Measurements from ENCODE around the gene LRRC4C. TPM values are rescaled to one million over a fixed set of nuclear protein-coding genes. Genes with fewer than 3 reads are reported as not detected.
"Not testable (repeated sequence)": the region's sequence is repeated elsewhere in the genome, so short reads cannot be mapped to it uniquely, and the experiment has no call there.

LRRC4C gene
- total RNA-seq, 6 experiments from 2014 or later, result not detected

GRCh38 chr11:40179541-40179940 lies 1279.9 kb downstream of the LRRC4C start:
- no peak overlapping the region for H3K4me3 Mint-ChIP-seq
- no peaks in the 10 kb centered on the region for H3K36me3 Mint-ChIP-seq (ENCODE audit: low read depth)
- no peak overlapping the region for H3K27ac Mint-ChIP-seq
- H3K9me3 Mint-ChIP-seq, result peaks cover 24% of the 10 kb centered on the region
- no peaks in the 10 kb centered on the region for H3K4me1 Mint-ChIP-seq (ENCODE audit: low read depth)
- TF ChIP-seq CTCF (IDR thresholded peaks at IDR 0.05), result no peak
- no peaks in the 10 kb centered on the region for H3K27me3 Mint-ChIP-seq (ENCODE audit: insufficient read depth)
- DNase-seq, result no peak

- Mint-ChIP-seq H3K27ac (no peak overlapping the region), H3K36me3 (ENCODE audit: low read depth) (no peaks in the 10 kb centered on the region), H3K27me3 (ENCODE audit: insufficient read depth) (no peaks in the 10 kb centered on the region), H3K4me3 (no peak overlapping the region), H3K9me3 (peaks cover 27% of the 10 kb centered on the region), H3K4me1 (ENCODE audit: low read depth) (no peaks in the 10 kb centered on the region)
- DNase-seq, result no peak
- TF ChIP-seq CTCF (IDR thresholded peaks at IDR 0.05), result no peak
Measured at GRCh38 chr11:40178470-40178869, 1281.0 kb downstream of the LRRC4C start.

- DNase-seq, result no peak
- Mint-ChIP-seq H3K9me3 (peaks cover 27% of the 10 kb centered on the region), H3K36me3 (ENCODE audit: low read depth) (no peaks in the 10 kb centered on the region), H3K4me3 (no peak overlapping the region), H3K27me3 (ENCODE audit: insufficient read depth) (no peaks in the 10 kb centered on the region), H3K27ac (no peak overlapping the region), H3K4me1 (ENCODE audit: low read depth) (no peaks in the 10 kb centered on the region)
- TF ChIP-seq CTCF (IDR thresholded peaks at IDR 0.05), result no peak
Measured at GRCh38 chr11:40175980-40176379, 1283.5 kb downstream of the LRRC4C start.

GRCh38 chr11:40170078-40170477 lies 1289.4 kb downstream of the LRRC4C start:
- H3K36me3 Mint-ChIP-seq (ENCODE audit: low read depth), result no peaks in the 10 kb centered on the region
- H3K27me3 Mint-ChIP-seq (ENCODE audit: insufficient read depth), result no peaks in the 10 kb centered on the region
- H3K4me1 Mint-ChIP-seq (ENCODE audit: low read depth), result no peaks in the 10 kb centered on the region
- H3K4me3 Mint-ChIP-seq, result no peak overlapping the region
- DNase-seq, result no peak
- no peak for TF ChIP-seq CTCF (IDR thresholded peaks at IDR 0.05)
- peaks cover 29% of the 10 kb centered on the region for H3K9me3 Mint-ChIP-seq
- H3K27ac Mint-ChIP-seq, result no peak overlapping the region

- Mint-ChIP-seq H3K4me1 (ENCODE audit: low read depth) (no peaks in the 10 kb centered on the region), H3K27me3 (ENCODE audit: insufficient read depth) (no peaks in the 10 kb centered on the region), H3K4me3 (no peak overlapping the region), H3K27ac (no peak overlapping the region), H3K9me3 (peaks cover 23% of the 10 kb centered on the region), H3K36me3 (ENCODE audit: low read depth) (no peaks in the 10 kb centered on the region)
- no peak for TF ChIP-seq CTCF (IDR thresholded peaks at IDR 0.05)
- DNase-seq, result no peak
Measured at GRCh38 chr11:40168414-40168813, 1291.0 kb downstream of the LRRC4C start.

- H3K9me3 Mint-ChIP-seq, result peaks cover 23% of the 10 kb centered on the region
- H3K27me3 Mint-ChIP-seq (ENCODE audit: insufficient read depth); H3K27ac Mint-ChIP-seq; H3K4me1 Mint-ChIP-seq (ENCODE audit: low read depth); DNase-seq; H3K36me3 Mint-ChIP-seq (ENCODE audit: low read depth); H3K4me3 Mint-ChIP-seq: not testable (repeated sequence)
Measured at GRCh38 chr11:40167805-40168204, 1291.6 kb downstream of the LRRC4C start.
